Measurements from ENCODE around the gene SEPTIN1. TPM values are rescaled to one million over a fixed set of nuclear protein-coding genes. Genes with fewer than 3 reads are reported as not detected.
A peak's percentile ranks its signal among the peaks of the same experiment; 100 is the strongest.

Gene SEPTIN1
- total and polyA plus RNA-seq, 2 of the 13 experiments (the other 11 are each of a cell fraction or from before 2014, with no cell fraction given): 0.18 to 0.67 TPM

DNA sequence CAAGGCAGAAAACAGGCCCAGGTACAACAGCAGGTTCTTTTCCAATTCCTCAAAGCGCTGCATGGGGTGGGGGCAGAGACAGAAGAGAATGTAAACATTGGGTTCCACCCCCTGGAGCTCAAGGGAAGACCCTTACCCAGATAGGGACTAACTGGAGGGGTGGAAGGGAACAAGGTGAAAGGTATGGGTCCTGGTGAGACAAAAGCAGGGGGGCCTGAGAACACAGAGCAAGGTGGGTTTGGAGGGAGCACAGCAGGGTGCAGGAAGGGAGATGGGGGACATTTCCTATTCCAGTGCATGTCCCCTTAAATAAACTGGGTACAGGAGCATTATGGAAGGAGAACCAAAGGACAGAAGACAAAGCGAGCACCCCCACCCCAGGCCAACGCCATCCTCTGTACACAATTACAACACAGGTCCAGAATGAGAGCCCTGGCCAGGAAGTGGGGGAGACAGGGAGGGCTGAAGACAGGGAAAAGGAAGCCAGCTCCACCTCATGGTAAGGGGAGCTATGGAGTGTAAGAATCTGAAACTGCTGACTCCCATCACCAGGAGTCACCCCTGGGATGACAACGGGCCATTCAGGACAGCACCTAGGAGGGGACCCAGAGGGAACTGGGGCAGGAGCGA lies 25.2 kb downstream of the SEPTIN1 start (continued):
- TF ChIP-seq AKAP8 (CRISPR knock-in tag; IDR thresholded peaks at IDR 0.05) (0 out of 2 replicates have a peak, but pooled peaks have one; percentile 67), TBX3 (IDR thresholded peaks at IDR 0.05; ENCODE audit: borderline replicate concordance) (no peak), FOXP1 (IDR thresholded peaks at IDR 0.05) (no peak), FOXP1 (CRISPR knock-in tag; IDR thresholded peaks at IDR 0.05) (no peak), ZNF460 (CRISPR knock-in tag; IDR thresholded peaks at IDR 0.05; ENCODE audit: borderline replicate concordance) (no peak), GABPA (IDR thresholded peaks at IDR 0.05; ENCODE audit: low read depth, low read length) (no peak), GABPA (CRISPR knock-in tag; IDR thresholded peaks at IDR 0.05; ENCODE audit: low read depth) (0 out of 2 replicates have a peak, but pooled peaks have one; percentile 9), ZFY (CRISPR knock-in tag; IDR thresholded peaks at IDR 0.05) (no peak), ZNF781 (CRISPR knock-in tag; IDR thresholded peaks at IDR 0.05; ENCODE audit: borderline replicate concordance, not compliant biosample characterization) (no peak), ZC3H13 (CRISPR knock-in tag; IDR thresholded peaks at IDR 0.05) (peak; percentile 75; the same call in 1 of the 2 replicates), SALL2 (CRISPR knock-in tag; IDR thresholded peaks at IDR 0.05) (no peak), REL (CRISPR knock-in tag; conservative IDR thresholded peaks at IDR 0.05) (no peak), NFKBIZ (CRISPR knock-in tag; IDR thresholded peaks at IDR 0.05) (no peak), MXD4 (CRISPR knock-in tag; IDR thresholded peaks at IDR 0.05) (no peak), SIX1 (CRISPR knock-in tag; IDR thresholded peaks at IDR 0.05; ENCODE audit: borderline replicate concordance) (no peak)
- TF ChIP-seq, protein P1, sequence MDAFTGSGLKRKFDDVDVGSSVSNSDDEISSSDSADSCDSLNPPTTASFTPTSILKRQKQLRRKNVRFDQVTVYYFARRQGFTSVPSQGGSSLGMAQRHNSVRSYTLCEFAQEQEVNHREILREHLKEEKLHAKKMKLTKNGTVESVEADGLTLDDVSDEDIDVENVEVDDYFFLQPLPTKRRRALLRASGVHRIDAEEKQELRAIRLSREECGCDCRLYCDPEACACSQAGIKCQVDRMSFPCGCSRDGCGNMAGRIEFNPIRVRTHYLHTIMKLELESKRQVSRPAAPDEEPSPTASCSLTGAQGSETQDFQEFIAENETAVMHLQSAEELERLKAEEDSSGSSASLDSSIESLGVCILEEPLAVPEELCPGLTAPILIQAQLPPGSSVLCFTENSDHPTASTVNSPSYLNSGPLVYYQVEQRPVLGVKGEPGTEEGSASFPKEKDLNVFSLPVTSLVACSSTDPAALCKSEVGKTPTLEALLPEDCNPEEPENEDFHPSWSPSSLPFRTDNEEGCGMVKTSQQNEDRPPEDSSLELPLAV (CRISPR knock-in tag; conservative IDR thresholded peaks at IDR 0.05; ENCODE audit: low read depth): no peak
